Measurements from ENCODE around the gene CARD11.
"Not testable (repeated sequence)": the region's sequence is repeated elsewhere in the genome, so short reads cannot be mapped to it uniquely, and the experiment has no call there.

The CARD11 gene

DNA sequence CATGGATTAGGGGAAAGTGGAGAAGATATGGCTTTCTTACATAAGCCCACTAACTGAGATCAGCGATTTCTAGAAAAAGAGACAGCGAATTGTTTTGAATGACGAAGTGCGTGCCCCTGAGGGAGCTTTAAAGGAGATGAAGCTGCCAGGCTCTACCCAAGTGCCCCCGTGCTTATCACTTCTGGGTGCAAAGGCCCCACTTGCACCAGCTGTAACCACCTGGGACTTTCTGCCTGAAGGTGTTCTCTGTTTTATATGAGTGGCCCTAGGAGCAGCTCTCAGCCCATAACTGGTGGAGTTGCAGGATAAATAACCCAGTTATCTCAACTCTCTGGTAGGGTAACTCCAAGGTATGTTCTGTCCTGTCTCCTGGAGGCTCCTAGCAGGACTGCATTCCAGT lies 20.4 kb upstream of the CARD11 start:
- no peak for DNase-seq (ENCODE audit: low spot score)

GRCh38 chr7:3063016-3063753 lies 19.5 kb upstream of the CARD11 start:
- DNase-seq (ENCODE audit: low spot score) = no peak

DNA sequence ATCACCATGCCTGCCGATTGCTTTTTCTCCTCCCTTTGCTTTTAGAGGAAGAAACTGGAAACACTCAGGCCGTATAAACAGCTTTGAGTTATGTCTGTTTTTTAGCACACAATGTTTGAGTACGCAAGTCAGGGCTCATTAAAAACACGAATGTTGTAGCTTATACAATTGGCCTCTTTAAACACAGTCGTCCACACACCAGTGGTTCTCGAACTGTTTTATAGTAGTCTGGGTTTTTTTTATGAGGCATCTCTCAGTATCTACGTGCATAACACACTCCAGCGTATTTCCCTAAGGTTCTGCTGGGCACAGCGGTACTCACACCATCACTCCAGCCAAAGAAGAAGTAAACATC lies 13.4 kb upstream of the CARD11 start:
- no peak for DNase-seq (ENCODE audit: low spot score)

GRCh38 chr7:3056234-3057065 lies 12.8 kb upstream of the CARD11 start:
- no peak for DNase-seq (ENCODE audit: low spot score)

DNA sequence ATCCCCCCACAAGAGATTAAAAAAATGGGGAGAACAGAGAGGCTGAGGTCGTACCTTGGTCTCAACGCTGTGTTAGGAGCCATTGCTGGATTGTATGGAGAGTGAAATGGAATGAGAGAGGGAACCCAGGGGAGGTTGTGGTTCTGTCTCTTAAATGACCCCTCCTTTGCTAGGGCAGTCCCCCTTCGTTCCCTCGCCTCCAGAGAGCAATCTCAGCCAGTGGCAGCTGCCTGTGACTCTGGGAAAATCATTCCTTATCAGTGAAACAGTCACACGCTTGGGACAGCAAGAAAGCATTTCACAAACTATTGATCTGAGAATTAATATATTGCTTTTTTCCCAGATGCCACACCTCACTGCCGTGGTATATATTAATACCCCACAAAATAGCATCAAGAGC lies 12.0 kb upstream of the CARD11 start:
- DNase-seq (ENCODE audit: low spot score) = no peak

DNA sequence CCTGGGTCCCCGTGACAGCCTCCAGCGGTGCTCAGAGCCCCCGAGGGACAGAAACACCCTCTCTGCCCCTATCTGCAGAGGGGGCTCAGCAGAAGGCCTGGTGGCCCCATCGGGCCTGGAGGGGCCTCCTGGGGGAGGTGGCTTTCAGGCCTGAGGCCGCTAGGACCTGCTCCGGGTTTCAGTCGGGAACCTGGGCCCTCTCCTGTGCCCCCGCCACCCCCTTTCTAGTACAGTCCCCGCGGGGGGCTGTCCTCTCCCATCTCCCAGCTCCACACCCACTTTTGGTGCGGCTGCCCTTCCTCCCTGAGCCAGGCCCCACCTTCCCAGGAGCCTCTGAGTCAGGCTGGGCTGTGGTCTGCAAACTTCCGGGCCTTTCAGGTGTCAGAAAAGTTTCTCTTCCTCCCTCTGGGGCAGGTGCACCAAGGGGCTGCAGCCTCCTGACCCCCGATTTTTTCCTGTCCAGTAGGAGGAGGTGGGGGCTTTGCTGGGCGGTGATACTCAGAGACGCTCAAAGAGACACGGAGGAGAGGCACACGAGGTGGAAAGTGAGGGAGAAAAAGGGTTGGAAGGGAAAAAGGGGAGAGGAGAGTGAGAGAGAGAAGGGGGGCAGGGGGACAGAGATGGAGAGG lies 692 bp downstream of the CARD11 start:
- DNase-seq (ENCODE audit: low spot score) = no peak

DNA sequence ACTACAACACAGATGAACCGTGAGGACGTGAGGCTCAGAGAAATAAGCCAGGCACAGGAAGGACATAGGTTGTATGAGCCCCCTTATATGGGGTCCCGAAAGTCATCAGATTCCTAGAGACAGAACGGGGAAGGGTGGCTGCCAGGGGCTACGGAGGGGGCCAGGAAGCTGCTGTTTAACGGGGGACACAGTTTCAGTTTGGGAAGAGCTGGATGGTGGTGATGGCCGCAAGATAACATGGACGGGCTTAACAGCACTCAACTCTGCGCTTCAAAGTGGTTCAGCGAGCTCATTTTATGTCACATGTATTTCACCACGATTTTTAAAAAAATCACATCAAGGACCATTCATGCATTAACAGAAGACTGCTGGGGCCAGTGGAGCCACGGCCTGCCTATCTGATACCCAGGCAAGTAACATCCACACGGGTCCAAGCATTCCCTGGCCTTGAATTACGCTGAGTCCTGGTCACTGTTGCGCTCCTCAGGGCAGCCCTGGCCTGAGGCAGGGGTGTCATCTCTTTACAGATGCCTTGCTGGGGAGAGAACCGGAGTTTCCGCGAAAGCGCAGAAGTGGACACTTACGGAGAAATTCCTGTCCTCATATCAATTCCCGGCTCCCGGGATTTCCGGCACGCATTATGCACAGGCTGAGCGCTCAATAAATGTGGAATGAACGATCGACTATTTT lies 1.5 kb downstream of the CARD11 start:
- DNase-seq (ENCODE audit: low spot score) = no peak

DNA sequence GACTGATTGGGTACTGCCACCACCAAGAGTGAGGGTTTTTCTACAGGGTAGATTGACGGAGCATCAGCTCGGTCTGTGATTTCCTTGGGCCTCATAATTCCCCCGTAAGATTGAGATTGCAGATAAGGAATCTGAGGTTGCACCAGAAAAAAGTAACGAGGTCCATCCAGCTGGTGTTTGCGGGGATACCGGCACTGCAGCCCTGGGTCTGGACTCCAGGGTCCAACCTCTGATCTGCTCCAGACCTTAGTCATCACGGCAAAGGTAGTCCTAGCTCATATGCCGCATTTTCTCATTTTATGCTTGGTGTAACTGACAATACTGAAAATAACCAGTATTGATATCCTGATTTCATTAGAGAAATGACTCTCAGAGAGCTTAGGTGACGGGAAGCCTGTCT lies 3.9 kb downstream of the CARD11 start:
- DNase-seq (ENCODE audit: low spot score) = no peak

DNA sequence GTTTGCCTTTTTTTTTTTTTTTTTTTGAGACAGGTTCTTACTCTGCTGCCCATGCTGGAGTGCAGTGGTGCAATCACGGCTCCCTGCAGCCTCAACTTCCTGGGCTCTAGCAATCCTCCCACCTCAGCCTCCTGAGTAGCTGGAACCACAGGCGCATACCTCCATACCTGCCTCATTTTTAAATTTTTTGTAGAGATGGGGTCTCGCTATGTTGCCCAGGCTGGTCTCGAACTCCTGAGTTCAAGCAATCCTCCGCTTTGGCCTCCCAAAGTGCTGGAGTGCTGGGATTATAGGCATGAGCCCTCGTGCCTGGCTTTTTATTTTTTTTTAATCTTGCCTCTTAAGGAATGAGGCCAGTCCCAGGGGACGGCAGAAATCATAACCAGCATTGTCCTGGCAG lies 5.7 kb downstream of the CARD11 start:
- not testable (repeated sequence) for DNase-seq (ENCODE audit: low spot score)

DNA sequence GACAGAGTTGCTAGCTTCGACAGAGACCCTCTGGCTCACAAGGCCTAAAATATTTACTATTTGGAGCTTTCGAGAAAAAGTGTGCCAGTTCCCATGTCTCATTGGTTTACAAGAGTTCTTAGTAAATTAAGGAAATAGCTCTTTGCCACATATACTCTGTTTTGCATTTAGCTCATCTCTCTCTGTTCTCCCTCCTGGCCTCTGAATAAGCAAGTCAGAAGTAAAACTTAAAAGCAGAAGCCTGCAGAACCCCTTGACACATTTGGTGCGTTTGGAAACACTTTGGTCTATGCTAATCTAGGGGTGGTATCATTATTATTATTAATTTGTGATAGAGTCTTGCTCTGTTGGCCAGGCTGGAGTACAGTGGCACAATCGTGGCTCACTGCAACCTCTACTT lies 6.4 kb downstream of the CARD11 start:
- DNase-seq (ENCODE audit: low spot score) = no peak

DNA sequence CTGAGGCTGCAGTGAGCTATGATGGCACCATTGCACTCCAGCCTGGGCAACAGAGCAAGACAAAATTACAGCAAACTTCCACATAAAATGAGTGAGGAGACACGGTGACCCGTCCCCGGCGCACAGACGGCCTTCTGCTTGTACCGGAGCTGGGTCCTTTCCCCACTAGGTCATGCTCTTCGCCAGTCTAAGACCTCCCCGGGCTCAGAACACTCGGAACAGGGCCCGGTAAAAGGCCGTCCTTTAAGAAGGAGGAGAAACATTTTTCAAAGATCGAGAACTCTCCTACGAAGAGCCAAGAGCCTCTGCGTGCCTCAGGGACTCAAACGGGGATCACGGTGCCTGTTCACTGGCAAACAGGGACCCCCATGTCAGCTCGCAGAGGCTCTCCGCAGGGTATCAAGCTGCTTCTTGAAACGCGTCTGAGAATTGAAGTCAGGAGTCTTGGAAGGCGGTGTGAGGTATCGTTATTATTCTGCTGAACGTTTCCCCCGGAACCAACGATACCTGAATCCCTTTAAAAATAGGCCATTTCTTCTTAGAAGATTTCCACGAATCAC lies 9.0 kb downstream of the CARD11 start:
- DNase-seq (ENCODE audit: low spot score) = no peak

- no peak for DNase-seq (ENCODE audit: low spot score)
Measured at GRCh38 chr7:3033581-3033980, 10.1 kb downstream of the CARD11 start.

- DNase-seq (ENCODE audit: low spot score) = no peak
Measured at GRCh38 chr7:3033136-3033535, 10.5 kb downstream of the CARD11 start.

- no peak for DNase-seq (ENCODE audit: low spot score)
Measured at GRCh38 chr7:3032256-3032655, 11.4 kb downstream of the CARD11 start.

GRCh38 chr7:3029138-3029537 lies 14.5 kb downstream of the CARD11 start:
- no peak for DNase-seq (ENCODE audit: low spot score)

- no peak for DNase-seq (ENCODE audit: low spot score)
Measured at GRCh38 chr7:3028758-3029093, 14.9 kb downstream of the CARD11 start.

DNA sequence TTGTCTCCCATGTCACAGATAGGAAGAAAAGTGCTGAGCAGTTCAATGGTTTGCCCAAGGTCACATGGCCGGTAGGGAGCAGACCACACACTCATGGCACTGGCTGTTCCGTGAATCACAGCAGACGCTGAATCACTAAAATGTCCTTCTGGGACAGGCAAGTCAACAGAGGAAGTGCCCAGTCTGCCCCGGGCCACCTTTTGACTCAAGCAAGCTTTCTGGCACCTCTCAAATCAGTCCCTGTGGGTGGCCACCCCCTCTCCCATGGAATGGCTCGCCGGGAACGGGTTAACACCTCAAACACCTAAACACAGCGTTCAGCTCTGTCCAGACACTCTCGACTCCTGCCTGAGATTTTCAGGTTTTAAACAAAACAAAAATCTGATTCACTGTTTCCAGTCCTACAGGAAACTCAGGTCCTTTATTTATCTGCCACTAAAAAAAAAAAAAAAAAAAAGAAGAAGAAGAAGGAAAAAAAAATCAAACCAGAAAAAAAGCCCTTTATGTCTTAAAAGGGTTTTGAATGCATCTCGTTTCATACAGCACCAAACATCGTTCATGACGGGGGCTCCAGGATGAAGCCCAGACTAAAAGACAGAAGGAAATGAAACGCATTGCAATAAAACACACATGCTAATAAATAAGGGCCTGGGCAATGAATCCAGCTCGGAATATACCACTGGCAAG lies 15.5 kb downstream of the CARD11 start:
- DNase-seq (ENCODE audit: low spot score) = no peak

DNA sequence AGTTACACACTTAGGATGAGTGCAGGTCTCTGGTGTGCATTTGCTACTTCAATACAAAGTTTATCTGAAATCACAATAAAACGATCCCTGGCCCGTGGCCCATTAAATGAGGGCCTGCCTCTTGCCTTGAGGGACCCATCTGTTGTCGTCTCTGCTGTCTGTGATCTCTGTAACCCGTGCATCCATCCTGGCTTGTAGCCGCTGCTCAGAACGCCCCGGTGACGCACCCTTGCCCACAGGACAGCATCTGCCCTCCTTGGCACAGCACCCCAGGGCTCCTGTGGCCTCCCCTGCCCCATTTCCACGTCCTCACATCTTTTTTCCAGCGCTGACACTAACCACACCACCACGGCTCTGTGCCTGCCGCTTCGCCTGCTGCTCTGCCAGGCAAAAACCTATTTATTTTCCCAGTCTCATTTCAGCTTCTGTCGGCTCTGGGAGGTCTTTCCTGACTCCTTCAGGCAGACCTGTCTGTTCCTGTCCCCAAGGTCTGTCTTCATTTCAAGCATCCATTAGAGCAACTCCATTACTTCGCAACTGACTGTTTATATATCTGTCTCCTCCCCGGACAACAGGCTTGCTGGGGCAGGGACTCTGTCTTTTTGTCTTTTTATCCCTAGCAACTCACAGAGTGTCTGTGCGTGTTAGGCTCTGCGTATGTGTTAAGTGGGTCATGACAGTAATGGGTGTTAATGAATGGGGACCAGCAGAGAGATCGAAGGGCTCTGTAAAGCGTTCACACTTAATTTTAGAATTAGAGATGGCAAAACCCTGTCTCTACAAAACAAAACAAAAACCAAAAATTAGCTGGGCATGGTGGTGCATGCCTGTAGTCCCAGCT lies 16.4 kb downstream of the CARD11 start:
- DNase-seq (ENCODE audit: low spot score) = no peak

- DNase-seq (ENCODE audit: low spot score) = no peak
Measured at GRCh38 chr7:3025616-3026015, 18.1 kb downstream of the CARD11 start.

- DNase-seq (ENCODE audit: low spot score) = no peak
Measured at GRCh38 chr7:3021825-3022224, 21.8 kb downstream of the CARD11 start.

DNA sequence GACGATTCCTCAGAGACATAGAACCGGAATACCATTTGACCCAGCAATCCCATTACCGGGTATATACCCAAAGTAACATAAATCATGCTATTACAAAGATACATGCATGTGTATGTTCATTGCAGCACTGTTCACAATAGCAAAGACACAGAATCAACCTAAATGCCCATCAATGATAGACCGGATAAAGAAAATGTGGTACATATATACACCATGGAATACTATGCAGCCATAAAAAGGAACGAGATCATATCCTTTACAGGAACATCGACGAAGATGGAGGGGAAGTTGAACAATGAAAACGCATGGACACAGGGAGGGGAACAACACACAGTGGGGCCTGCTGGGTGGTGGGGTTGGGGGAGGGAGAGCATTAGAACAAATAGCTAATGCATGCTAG lies 22.4 kb downstream of the CARD11 start:
- DNase-seq (ENCODE audit: low spot score) = not testable (repeated sequence)
